IPS-18c (cell line): ENCODE measurements around the gene CYP4F2.
"Not testable (repeated sequence)": the region's sequence is repeated elsewhere in the genome, so short reads cannot be mapped to it uniquely, and the experiment has no call there.

Experiments
- H3K4me3 ChIP-seq: 2 replicates; pipeline ENCODE4 v1.7.0; 2013; ENCODE audit warnings: low read depth, mild to moderate bottlenecking, low read length, moderate library complexity; ENCODE audit not compliant: insufficient read depth
- H3K9me3 ChIP-seq: one replicate; pipeline ENCODE4 v1.6.1; 2013; ENCODE audit warnings: mild to moderate bottlenecking, low read length, moderate library complexity; ENCODE audit not compliant: control insufficient read depth, insufficient read depth

Gene CYP4F2, protein sequence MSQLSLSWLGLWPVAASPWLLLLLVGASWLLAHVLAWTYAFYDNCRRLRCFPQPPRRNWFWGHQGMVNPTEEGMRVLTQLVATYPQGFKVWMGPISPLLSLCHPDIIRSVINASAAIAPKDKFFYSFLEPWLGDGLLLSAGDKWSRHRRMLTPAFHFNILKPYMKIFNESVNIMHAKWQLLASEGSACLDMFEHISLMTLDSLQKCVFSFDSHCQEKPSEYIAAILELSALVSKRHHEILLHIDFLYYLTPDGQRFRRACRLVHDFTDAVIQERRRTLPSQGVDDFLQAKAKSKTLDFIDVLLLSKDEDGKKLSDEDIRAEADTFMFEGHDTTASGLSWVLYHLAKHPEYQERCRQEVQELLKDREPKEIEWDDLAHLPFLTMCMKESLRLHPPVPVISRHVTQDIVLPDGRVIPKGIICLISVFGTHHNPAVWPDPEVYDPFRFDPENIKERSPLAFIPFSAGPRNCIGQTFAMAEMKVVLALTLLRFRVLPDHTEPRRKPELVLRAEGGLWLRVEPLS

DNA sequence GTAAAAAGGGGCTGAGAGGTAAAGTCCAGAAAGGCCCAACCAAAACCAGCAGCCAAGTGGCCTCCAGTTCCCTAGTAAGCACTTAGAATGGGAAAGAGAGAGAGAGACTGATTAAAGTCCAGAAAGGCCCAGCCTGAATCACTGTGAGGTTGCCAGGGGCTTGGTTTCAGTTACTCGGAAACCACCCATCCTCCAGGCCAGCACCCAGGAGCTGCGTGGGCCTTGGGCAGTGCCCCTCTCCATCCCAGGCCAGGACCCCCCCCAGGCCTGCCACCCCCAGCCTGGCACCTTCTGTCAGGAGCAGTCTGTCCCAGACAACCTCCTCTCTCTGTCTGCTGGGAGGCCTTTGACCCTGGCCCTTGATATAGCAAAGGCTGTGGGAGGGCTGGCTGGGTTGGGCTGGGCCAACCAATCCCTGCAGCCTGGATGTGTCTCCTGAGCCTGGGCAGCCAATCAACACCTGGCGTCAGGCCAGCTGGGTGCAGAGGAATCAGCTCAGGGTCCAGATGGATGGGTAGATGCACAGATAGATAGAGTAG is at the start of gene CYP4F2:
Gene CYP4F2, minus strand, starts transcription at position 337 of the 539 bp plus-strand sequence. CDS start 463 bp downstream, outside the sequence.
- Histone ChIP-seq H3K4me3 (no peak within 1 kb of the TSS), H3K9me3 (peaks cover 17% of the 10 kb centered on the region)

DNA sequence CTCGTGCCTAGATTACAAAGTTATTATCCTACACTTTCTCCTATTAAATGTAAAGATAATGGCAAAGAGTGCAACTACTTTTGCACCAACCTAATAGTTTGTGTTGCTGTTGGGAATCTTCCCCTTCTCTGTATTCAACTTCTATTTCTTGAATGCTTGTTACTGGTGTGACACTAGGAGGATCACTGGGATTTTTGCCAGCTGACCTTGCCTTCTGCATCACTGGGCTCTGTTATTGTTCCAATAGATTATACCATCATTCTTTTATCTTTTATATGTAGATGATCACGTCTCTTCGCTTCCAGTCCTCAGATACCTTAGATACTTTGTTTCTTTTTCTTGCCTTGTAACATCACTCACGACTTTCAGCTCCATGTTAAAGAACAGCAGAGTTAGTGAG is 47.4 kb upstream of the CYP4F2 start:
- Histone ChIP-seq H3K4me3 (no peak overlapping the region), H3K9me3 (peaks cover 10% of the 10 kb centered on the region)

DNA sequence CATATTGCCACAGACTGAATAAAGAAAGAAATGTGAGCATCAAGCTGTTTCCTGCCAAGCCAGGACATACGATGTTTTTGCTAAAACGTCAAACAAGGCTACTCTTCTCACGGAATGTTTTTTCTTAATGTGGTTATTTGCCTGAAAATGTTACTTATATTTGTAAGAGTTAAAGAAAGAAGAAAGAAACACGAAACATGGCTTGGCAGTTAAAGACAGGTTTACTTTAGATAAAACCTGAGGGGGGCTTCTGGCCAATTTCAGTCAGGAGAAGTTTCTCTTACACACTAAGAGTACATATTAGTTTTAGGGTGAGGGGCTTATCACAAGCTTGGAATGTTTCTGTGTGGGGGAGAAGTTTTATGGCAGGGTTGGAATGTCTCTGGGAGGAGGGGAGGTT is 46.5 kb upstream of the CYP4F2 start:
- no peak overlapping the region for H3K4me3 ChIP-seq
- peaks cover 12% of the 10 kb centered on the region for H3K9me3 ChIP-seq

DNA sequence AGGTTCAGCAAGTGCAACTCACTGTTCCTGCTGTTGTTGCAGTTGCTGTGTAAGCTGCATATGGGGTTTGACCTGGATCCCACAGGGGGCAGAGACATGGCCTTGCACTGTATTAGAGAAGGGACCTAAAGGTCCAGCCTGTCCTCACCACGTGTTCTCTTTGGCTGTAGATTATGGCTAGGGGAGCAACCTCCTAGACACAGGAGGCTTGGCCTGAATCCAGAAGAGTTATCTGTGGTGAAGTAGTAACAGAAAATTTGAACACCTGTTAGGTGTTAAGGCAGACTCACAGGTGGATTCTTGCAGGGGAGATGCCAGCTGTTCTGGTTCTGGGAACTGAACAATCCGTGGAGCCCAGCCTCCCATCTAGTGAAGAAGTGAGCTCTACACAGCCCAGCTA is 39.9 kb upstream of the CYP4F2 start:
- Histone ChIP-seq H3K4me3 (no peak overlapping the region), H3K9me3 (peaks cover 16% of the 10 kb centered on the region)

DNA sequence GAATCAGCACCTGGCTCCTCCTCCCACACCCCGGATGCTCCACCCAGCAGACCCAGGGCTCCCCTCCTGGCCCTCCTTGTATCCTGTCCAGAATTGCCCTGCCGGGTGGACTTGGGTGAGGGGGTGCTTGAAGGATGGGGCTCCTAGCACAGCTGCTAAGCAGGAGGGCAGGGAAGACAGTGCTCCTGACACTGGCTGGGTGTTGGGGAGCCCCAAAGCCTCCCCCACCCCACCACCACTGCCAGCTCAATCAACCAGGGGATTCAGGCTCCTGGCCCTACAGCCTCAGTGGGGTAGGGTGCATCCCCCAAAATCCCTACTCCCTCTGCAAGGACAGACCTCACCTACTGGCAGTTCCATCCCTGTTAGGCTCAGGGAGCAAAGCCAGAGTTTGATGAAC is 39.1 kb upstream of the CYP4F2 start:
- Histone ChIP-seq H3K4me3 (no peak overlapping the region), H3K9me3 (peaks cover 13% of the 10 kb centered on the region)

DNA sequence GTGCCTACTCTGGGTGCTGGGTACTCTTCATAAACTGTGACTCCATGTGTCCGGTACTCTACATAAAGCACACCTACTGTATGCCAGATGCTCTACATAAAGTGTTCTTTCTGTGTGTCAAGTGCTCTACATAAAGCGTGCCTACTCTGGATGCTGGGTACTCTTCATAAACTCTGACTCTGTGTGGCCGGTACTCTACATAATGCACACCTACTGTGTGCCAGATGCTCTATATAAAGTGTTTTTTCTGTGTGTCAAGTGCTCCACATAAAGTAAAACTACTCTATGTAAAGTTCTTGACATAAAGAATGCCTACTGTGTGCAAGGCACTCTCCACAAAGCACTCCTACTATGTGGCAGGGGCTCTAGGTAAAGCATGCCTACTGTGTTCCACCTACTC is 38.3 kb upstream of the CYP4F2 start:
- Histone ChIP-seq H3K4me3 (no peak overlapping the region), H3K9me3 (peaks cover 15% of the 10 kb centered on the region)

DNA sequence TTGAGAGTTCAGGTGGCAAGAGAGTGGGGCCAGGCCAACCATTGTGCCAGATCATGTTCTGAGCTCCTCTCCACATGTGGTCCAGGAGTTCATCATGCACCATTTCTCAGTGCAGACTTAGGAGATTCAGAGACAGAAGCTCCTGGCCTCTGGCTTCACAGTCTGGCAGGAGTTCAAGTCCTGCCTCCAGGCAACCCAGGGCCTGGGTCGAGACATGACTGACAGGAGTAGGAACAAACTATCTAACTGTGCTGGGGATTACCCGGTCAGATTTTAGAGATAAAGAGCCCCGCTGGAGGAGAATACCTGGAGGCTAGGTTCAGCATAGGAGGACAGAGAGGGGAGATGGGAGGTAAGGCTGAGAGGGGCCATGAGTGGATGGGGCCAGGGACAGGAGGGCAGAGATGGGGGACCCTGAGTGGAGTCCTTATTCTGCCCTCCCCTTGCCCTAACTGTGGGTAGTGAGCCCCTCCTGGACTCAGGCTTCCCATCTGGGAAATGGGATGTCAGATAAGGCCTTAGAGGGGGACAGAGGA is 37.4 kb upstream of the CYP4F2 start:
- Histone ChIP-seq H3K9me3 (peaks cover 19% of the 10 kb centered on the region), H3K4me3 (no peak overlapping the region)

DNA sequence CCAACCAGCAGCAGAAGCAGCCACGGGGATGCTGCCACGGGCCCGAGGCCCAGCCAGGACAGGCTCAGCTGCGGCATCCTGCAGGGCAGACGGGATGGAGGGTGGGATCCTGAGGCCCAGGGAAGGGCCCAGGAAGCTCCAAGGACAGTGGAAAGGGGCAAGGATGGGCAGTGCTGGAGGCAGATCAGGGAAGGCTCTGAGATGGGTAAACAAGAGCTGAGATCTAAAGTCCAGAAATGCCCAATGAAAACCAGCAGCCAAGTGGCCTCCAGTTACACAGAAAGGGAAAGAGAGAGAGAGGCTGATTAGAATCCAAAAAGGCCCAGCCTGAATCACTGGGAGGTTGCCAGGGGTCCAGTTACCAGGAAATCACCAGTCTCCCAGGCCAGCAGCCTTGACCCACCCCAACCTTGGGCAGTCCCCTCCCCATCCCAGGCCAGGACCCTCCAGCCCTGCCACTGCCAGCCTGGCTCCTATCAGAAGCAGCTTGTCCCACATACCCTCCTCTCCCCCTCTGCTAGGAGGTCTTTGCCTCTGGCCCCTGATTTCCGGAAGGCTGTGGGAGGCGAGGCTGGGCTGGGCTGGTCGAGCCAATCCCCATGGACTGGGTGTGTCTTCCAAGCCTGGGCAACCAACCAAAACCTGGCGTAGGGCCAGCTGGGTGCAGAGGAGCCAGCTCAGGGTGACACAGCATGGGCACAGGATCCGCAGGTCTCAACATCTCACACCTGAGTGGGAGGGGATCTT is 36.6 kb upstream of the CYP4F2 start, which contains the start of gene CYP4F11:
Gene CYP4F11, minus strand, starts transcription at position 198 of the 747 bp plus-strand sequence. Its CDS starts 121 bp downstream, at position 77.
- Histone ChIP-seq H3K9me3 (peaks cover 18% of the 10 kb centered on the region), H3K4me3 (no peak within 1 kb of the TSS)

DNA sequence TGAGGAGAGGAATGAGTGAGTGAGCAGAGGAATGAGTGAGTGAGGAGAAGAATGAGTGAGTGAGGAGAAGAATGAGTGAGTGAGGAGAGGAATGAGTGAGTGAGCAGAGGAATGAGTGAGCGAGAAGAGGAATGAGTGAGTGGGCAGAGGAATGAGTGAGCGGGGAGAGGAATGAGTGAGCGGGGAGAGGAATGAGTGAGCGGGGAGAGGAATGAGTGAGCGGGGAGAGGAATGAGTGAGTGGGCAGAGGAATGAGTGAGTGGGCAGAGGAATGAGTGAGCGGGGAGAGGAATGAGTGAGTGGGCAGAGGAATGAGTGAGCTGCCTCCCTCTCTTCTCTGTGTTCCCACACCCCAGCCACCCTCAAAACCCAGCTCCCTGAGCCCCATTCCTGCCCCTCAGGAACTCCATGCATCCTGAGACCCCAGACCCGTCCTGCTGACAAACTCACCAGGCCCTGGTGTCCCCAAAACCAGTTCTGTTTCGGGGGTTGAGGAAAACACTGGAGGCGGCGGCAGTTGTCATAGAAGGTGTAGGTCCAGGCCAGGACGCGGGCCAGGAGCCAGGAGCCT is 36.0 kb upstream of the CYP4F2 start:
- H3K9me3 ChIP-seq, result peaks cover 20% of the 10 kb centered on the region
- H3K4me3 ChIP-seq, result not testable (repeated sequence)

DNA sequence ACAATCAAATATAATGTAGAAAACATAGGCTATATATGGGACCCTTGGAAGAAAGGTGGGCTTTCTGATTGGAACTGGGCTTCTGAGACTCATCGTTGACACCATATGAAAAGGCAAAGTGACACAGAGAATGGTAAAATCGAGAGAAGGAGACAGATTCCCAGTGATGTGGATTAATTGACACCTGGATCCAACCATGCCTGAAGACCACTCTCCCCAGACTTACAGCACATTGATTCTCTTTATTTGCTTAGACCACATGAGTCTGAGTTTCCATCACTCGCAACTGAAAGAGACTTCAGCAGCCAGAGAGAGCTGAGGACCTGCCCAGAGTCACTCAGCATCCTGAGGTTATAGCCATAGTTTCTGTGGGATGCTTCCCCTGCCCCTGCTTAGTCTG is 30.4 kb upstream of the CYP4F2 start:
- Histone ChIP-seq H3K4me3 (no peak overlapping the region), H3K9me3 (peaks cover 11% of the 10 kb centered on the region)

DNA sequence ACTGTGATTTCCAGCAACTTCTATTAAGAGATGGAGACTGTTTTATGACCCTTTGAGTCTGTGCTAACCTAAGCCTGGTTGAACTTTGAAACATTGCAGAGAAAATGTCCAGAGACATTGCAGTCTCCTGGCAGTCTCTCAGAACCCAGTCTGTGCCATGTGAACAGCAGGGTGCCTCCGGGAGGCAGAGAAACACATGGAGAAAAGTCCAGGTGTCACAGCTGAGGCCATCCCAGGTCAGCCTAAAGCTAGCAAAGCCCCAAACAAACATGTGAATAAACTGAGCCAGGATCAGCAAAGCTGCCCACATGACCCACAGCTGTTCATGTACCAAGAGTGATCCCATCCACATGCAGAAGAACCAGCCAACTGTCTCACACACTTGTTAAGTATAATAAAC is 28.6 kb upstream of the CYP4F2 start:
- Histone ChIP-seq H3K4me3 (no peak overlapping the region), H3K9me3 (peaks cover 11% of the 10 kb centered on the region)

DNA sequence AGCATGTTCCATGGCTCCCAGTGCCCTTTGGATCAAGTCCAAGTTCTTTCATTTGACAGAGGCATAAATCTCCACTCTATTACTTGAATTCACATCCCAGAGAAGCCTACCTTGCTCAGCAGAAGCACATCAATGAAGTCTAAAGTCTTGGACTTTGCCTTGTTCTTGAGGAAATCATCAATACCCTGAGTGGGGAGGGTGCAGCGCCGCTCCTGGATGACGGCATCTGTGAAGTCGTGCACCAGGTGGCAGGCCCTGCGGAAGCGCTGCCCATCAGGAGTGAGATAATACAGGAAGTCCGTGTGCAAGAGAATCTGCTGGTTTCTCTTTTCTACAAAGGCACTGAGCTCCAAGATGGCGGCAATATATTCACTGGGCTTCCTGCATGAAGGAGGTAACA is 25.8 kb upstream of the CYP4F2 start:
- H3K4me3 ChIP-seq, result no peak overlapping the region; the same call in 1 of the 2 replicates
- H3K9me3 ChIP-seq, result peaks cover 2% of the 10 kb centered on the region

DNA sequence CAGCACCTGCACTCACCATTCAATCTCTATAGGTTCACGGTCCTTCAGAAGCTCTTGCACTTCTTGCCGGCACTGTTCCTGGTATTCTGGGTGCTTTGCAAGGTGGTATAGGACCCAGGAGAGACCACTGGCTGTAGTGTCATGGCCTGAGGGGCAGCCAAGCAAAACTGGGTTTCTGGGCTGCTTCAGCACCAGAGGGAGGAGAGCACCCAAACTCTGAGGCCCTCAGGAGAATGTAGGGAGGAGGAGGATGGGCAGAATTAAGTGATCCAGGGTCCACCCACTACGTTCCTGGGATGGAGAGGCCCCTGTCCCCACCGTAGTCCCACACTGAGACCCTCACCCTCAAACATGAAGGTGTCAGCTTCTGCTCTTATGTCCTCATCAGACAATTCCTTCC is 24.1 kb upstream of the CYP4F2 start:
- no peak overlapping the region for H3K4me3 ChIP-seq
- H3K9me3 ChIP-seq, result peaks cover 2% of the 10 kb centered on the region

DNA sequence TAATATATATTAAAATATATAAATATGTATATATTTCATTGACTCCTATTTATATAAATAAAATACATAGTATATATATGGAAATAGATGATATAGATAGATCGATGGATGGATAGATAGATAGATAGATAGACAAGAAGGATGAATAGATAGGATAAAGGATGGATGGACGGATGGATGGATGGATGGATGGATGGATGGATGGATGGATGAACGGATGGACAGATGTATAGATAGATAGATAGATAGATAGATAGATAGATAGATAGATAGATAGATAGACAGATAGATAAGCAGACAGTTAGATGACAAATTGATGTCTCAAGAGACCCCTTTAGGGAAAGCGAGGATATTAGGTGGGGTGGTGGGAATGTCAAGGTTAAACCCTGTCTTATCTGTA is 21.4 kb upstream of the CYP4F2 start:
- Histone ChIP-seq H3K4me3 (no peak overlapping the region), H3K9me3 (peaks cover 5% of the 10 kb centered on the region)

DNA sequence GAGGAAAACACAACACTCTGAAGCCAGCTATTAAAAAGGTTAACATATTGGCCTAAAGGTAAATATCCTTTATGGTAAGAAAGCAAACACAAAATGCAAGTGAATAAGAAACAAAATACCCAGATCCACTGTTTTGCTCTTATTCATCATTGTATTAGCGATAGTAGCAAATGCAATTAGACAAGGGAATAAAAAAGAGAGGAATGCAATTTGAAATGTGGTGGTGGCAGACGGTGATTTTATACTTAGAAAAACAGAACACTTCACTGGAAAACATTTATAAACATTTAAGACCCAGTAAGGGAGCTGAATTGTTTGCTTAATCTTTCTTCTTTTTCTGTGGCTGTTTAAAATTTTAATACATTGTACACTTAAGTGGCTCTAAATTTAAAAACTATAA is 17.2 kb upstream of the CYP4F2 start:
- Histone ChIP-seq H3K9me3 (peaks cover 5% of the 10 kb centered on the region), H3K4me3 (no peak overlapping the region)

DNA sequence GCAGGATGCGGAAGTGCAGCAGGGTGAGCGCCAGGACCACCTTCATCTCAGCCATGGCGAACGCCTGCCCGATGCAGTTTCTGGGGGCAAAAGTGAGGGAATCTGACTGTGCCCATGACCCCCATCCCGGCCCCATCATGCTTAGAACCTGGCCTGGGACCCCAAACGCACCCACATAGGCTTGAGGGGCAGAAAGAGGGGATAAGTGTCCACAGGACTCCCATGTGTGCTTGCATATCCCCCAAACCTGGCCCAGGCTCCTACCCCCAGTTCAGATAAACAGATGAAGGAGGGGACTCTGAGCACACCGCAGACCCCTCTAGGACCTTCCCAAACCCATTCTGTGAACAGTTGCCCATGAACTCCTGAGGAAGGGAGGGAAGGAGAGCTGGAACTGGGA is 16.0 kb upstream of the CYP4F2 start:
- Histone ChIP-seq H3K9me3 (peaks cover 5% of the 10 kb centered on the region), H3K4me3 (no peak overlapping the region)

DNA sequence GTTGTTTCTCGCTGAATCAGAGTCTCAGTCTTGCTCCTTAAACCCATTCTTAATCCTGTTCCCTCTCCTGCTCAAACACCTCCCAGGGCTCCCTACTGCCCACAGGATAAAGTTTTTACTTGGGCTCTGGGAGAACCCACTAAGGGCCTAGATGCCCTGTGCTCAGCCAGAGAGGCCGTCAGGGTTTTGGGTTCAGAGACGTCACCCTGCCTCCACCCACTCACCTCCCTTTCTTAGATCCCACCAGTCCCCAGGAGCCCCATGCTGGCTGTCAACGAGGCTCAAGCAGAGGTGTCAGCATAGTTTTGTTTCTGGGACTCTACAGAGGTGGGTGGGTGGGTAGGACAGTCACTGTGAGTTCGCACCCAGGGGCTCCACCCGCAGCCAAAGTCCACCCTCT is 15.5 kb upstream of the CYP4F2 start:
- Histone ChIP-seq H3K4me3 (no peak overlapping the region), H3K9me3 (peaks cover 5% of the 10 kb centered on the region)
